ENCODE measurements around the gene SEMA5B. TPM values are rescaled to one million over a fixed set of nuclear protein-coding genes. Genes with fewer than 3 reads are reported as not detected.

The SEMA5B gene, protein sequence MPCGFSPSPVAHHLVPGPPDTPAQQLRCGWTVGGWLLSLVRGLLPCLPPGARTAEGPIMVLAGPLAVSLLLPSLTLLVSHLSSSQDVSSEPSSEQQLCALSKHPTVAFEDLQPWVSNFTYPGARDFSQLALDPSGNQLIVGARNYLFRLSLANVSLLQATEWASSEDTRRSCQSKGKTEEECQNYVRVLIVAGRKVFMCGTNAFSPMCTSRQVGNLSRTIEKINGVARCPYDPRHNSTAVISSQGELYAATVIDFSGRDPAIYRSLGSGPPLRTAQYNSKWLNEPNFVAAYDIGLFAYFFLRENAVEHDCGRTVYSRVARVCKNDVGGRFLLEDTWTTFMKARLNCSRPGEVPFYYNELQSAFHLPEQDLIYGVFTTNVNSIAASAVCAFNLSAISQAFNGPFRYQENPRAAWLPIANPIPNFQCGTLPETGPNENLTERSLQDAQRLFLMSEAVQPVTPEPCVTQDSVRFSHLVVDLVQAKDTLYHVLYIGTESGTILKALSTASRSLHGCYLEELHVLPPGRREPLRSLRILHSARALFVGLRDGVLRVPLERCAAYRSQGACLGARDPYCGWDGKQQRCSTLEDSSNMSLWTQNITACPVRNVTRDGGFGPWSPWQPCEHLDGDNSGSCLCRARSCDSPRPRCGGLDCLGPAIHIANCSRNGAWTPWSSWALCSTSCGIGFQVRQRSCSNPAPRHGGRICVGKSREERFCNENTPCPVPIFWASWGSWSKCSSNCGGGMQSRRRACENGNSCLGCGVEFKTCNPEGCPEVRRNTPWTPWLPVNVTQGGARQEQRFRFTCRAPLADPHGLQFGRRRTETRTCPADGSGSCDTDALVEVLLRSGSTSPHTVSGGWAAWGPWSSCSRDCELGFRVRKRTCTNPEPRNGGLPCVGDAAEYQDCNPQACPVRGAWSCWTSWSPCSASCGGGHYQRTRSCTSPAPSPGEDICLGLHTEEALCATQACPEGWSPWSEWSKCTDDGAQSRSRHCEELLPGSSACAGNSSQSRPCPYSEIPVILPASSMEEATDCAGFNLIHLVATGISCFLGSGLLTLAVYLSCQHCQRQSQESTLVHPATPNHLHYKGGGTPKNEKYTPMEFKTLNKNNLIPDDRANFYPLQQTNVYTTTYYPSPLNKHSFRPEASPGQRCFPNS
- total RNA-seq: 1 to 10 TPM in 1 of 2 donors, under 1 TPM in 1; 0.51 to 3.5 TPM

- no peaks in the 10 kb centered on the region for H3K9me3 ChIP-seq
- no peaks in the 10 kb centered on the region for H3K27me3 ChIP-seq
- peaks cover 0 to 30% of the 10 kb centered on the region in 2 donors for H3K4me1 ChIP-seq
- no peak for DNase-seq (ENCODE audit: low spot score)
- peak within 1 kb of the TSS; percentile 41 to 59 for H3K4me3 ChIP-seq
- peak; percentile 54 to 73 for TF ChIP-seq CTCF (IDR thresholded peaks at IDR 0.05)
- H3K27ac ChIP-seq: peak within 1 kb of the TSS; percentile 5 to 52
- H3K36me3 ChIP-seq: no peaks in the 10 kb centered on the region
These were observed at the start of gene SEMA5B for GRCh38 chr3:123027292-123028232. Gene SEMA5B (minus strand): TSS chr3:123027763. CDS start chr3:122961263, 66,500 bp downstream.

GRCh38 chr3:123076496-123077418 is 49.2 kb upstream of the SEMA5B start:
- H3K9me3 ChIP-seq: no peaks in the 10 kb centered on the region
- H3K4me3 ChIP-seq: no peak overlapping the region
- H3K27me3 ChIP-seq: no peaks in the 10 kb centered on the region
- DNase-seq (ENCODE audit: low spot score): peak; percentile 71
- no peak for TF ChIP-seq CTCF (IDR thresholded peaks at IDR 0.05)
- H3K36me3 ChIP-seq: no peaks in the 10 kb centered on the region
- H3K27ac ChIP-seq: peak overlapping the region; percentile 24 to 49
- peaks cover 0 to 61% of the 10 kb centered on the region in 2 donors for H3K4me1 ChIP-seq

- Histone ChIP-seq H3K36me3 (no peaks in the 10 kb centered on the region), H3K27me3 (no peaks in the 10 kb centered on the region), H3K4me3 (no peak overlapping the region), H3K27ac (peak overlapping the region in 1 of 2 donors; percentile 49), H3K4me1 (peaks cover 0 to 61% of the 10 kb centered on the region in 2 donors), H3K9me3 (no peaks in the 10 kb centered on the region)
- DNase-seq (ENCODE audit: low spot score): no peak
- TF ChIP-seq CTCF (IDR thresholded peaks at IDR 0.05): no peak
These were observed 48.5 kb upstream of the SEMA5B start for GRCh38 chr3:123076112-123076495.

DNA sequence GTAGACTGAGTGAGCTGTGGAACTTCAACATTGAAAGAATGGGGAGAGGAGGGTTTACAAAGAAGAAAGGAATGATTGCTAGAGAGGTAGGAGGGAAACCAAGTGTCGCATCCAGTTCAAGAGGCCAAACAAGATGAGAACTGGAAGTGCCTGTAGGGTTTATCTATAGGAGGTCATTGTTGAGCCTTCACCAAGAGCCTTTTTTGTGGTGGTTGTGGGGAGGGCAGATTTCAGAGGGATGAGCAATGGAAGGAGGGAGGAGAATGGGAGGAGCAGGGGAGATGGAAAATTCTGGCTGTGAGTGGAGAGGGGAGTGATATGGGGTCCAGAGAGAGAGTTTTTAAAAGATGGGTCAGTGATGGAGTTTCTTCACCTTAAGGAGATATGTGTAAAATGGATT is 47.8 kb upstream of the SEMA5B start:
- no peak overlapping the region for H3K27ac ChIP-seq

More for the DNA sequence above, 47.8 kb upstream of the SEMA5B start:
- no peak for DNase-seq (ENCODE audit: low spot score)
- H3K36me3 ChIP-seq: no peaks in the 10 kb centered on the region
- H3K4me3 ChIP-seq: no peak overlapping the region
- no peak for TF ChIP-seq CTCF (IDR thresholded peaks at IDR 0.05)
- peaks cover 0 to 60% of the 10 kb centered on the region in 2 donors for H3K4me1 ChIP-seq
- H3K27me3 ChIP-seq: no peaks in the 10 kb centered on the region
- H3K9me3 ChIP-seq: no peaks in the 10 kb centered on the region

Data from right atrium auricular region (tissue), 2 donors.